Kidney (tissue), 14 donors: ENCODE data around the gene TM9SF4. TPM values are rescaled to one million over a fixed set of nuclear protein-coding genes. Genes with fewer than 3 reads are reported as not detected.
"Not testable (repeated sequence)": the region's sequence is repeated elsewhere in the genome, so short reads cannot be mapped to it uniquely, and the experiment has no call there.

ENCODE experiments used
- DNase-seq, 5 donors: peaks; one replicate each; pipeline ENCODE4 v3.0.0-alpha.2; 2013 to 2020
- FAIRE-seq: peaks from 2 replicates; lab custom pipeline; 2012; peaks lifted over from hg19 to GRCh38; lab: Jason Lieb, UNC
- H3K27ac ChIP-seq, 2 donors: one replicate each; pipeline ENCODE4 v1.7.0; 2013; ENCODE audit warnings: low read depth in 2 of 2, low read length in 2 of 2, inconsistent platforms in 1 of 2
- H3K27me3 ChIP-seq: one replicate; pipeline ENCODE4 v1.7.1; 2013; ENCODE audit warnings: low read length, inconsistent platforms; ENCODE audit not compliant: control insufficient read depth, insufficient read depth
- H3K36me3 ChIP-seq, 3 donors: one replicate each; pipeline versions ENCODE4 v1.7.0 to v1.7.1; 2013; ENCODE audit warnings: low read length in 3 of 3, control low read depth in 1 of 3, inconsistent platforms in 1 of 3; ENCODE audit not compliant: insufficient read depth in 3 of 3, control insufficient read depth in 2 of 3
- H3K4me1 ChIP-seq, 3 donors: one replicate each; pipeline versions ENCODE4 v1.7.0 to v1.7.1; 2013; ENCODE audit warnings: low read length in 3 of 3, inconsistent platforms in 1 of 3, low read depth in 1 of 3; ENCODE audit not compliant: control insufficient read depth in 2 of 3, insufficient read depth in 2 of 3
- H3K4me3 ChIP-seq, 3 donors: one replicate each; pipeline versions ENCODE4 v1.7.0 to v1.8.1; 2013; ENCODE audit warnings: low read length in 3 of 3, control low read depth in 1 of 3, inconsistent platforms in 1 of 3
- H3K9ac ChIP-seq, 3 donors: one replicate each; pipeline versions ENCODE4 v1.7.0 to v1.7.1; 2013; ENCODE audit warnings: low read length in 3 of 3, control low read depth in 1 of 3, inconsistent platforms in 1 of 3
- H3K9me3 ChIP-seq, 3 donors: one replicate each; pipeline versions ENCODE4 v1.7.0 to v1.7.1; 2013; ENCODE audit warnings: low read length in 3 of 3, control low read depth in 1 of 3, inconsistent platforms in 1 of 3; ENCODE audit not compliant: control insufficient read depth in 2 of 3, insufficient read depth in 1 of 3
- intact Hi-C: fragments of 100-400 bp; cut with DNase I; formaldehyde crosslinking; loops from one replicate; pipeline ENCODE4 v1.11.1; 2022
- polyA plus RNA-seq: library from polyadenylated mRNA; stranded (reverse); fragments of 350-450 nt; fragmentation: Illumina TruSeq; extraction: RNeasy Lipid Tissue Mini Kit (QIAGEN cat#74804); gene quantifications from one replicate; pipeline ENCODE4 v1.2.3, GENCODE V29; 2014; ENCODE audit warnings: low read depth, low replicate concordance; ENCODE audit not compliant: insufficient read depth
- total RNA-seq: library from RNA; stranded (reverse); fragmentation: NEBNext Ultra II Directional; extraction: Animal tissue kit (Norgen Biotek cat#: 25700); gene quantifications from one replicate; pipeline ENCODE4 v1.2.1, GENCODE V29; 2021
- TF ChIP-seq, protein P1 (sequence below): IDR thresholded peaks from 3 replicates; pipeline ENCODE4 v1.5.1; 2012; ENCODE audit warnings: mild to moderate bottlenecking, moderate library complexity, borderline replicate concordance; ENCODE audit not compliant: insufficient read depth; ENCODE audit errors: extremely low read depth
- donor health status: control.
- donor health status: control.
- donor health status: control.
- donor health status: control.
- donor health status: control.
- donor health status: DM: yes; HTN: yes; CAD: no.
- donor health status: Normal renal cell carcinoma (clear cell type).

TM9SF4 gene
- total and polyA plus RNA-seq, 2 donors from 2014 or later, result 26.3 to 52.0 TPM

DNA sequence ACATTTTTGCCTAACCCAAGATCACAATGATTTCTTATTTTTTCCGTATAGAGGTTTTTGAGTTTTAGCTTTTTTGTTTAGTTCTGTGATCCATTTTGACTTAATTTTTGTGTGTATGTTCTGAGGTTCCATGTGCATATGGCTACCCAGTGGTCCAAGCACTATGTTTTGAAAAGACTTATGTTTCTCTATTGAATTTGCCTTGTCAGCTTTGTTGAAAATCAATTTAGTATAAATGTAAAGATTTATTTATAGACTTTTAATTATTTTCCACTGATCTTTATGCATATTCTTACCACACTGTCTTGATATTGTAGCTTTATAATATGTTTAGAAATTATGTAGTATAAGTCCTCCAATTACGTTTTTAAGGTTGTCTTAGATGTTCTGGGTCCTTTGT lies 10.2 kb downstream of the TM9SF4 start:
- FAIRE-seq (no peak), DNase-seq (no peak)
- no peaks in the 10 kb centered on the region for H3K9me3 ChIP-seq
- no peak overlapping the region for H3K27ac ChIP-seq
- peaks cover 0 to 6% (median 3%) of the 10 kb centered on the region in 3 donors for H3K4me1 ChIP-seq
- H3K36me3 ChIP-seq, result peaks cover 0 to 3% (median 0%) of the 10 kb centered on the region in 3 donors
- no peak overlapping the region for H3K9ac ChIP-seq
- no peaks in the 10 kb centered on the region for H3K27me3 ChIP-seq
- intact Hi-C loops, result no loop called here
- TF ChIP-seq, protein P1, sequence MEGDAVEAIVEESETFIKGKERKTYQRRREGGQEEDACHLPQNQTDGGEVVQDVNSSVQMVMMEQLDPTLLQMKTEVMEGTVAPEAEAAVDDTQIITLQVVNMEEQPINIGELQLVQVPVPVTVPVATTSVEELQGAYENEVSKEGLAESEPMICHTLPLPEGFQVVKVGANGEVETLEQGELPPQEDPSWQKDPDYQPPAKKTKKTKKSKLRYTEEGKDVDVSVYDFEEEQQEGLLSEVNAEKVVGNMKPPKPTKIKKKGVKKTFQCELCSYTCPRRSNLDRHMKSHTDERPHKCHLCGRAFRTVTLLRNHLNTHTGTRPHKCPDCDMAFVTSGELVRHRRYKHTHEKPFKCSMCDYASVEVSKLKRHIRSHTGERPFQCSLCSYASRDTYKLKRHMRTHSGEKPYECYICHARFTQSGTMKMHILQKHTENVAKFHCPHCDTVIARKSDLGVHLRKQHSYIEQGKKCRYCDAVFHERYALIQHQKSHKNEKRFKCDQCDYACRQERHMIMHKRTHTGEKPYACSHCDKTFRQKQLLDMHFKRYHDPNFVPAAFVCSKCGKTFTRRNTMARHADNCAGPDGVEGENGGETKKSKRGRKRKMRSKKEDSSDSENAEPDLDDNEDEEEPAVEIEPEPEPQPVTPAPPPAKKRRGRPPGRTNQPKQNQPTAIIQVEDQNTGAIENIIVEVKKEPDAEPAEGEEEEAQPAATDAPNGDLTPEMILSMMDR, result no peak
- no peak overlapping the region for H3K4me3 ChIP-seq

DNA sequence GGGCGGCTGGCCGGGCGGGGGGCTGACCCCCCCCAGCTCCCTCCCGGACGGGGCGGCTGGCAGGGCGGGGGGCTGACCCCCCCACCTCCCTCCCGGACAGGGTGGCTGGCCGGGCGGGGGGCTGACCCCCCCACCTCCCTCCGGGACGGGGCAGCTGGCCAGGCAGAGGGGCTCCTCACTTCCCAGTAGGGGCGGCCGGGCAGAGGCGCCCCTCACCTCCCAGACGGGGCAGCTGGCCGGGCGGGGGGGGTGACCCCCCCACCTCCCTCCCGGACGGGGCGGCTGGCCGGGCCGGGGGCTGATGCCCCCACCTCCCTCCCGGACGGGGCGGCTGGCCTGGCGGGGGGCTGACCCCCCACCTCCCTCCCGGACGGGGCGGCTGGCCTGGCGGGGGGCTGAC lies 12.4 kb downstream of the TM9SF4 start:
- DNase-seq, H3K27me3 ChIP-seq, H3K4me1 ChIP-seq, H3K36me3 ChIP-seq, H3K9me3 ChIP-seq, H3K9ac ChIP-seq, FAIRE-seq, H3K27ac ChIP-seq, intact Hi-C loops, H3K4me3 ChIP-seq: not testable (repeated sequence)

DNA sequence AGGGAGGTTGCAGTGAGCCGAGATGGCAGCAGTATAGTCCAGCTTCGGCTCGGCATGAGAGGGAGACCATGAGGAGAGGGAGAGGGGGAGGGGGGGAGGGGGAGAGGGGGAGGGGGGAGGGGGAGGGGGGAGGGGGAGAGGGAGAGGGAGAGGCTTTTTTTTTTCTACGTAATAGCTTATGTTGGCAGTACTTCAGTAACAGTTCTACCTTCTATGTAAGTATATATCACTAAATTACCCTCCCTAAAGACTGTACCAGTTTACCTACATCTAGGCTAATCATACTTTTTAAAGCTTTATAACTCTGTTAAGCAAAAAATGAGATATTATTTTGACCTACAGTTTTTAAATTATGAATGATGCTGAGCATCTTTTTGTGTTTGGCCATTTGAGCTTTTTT lies 13.6 kb downstream of the TM9SF4 start:
- no peak for FAIRE-seq
- no peak overlapping the region for H3K27ac ChIP-seq
- TF ChIP-seq, protein P1, result no peak
- peaks cover 0 to 7% (median 3%) of the 10 kb centered on the region in 3 donors for H3K4me1 ChIP-seq
- no peak overlapping the region for H3K9ac ChIP-seq
- no peak for DNase-seq
- H3K9me3 ChIP-seq, result no peaks in the 10 kb centered on the region
- H3K36me3 ChIP-seq, result peaks cover 0 to 3% (median 0%) of the 10 kb centered on the region in 3 donors
- no peak overlapping the region for H3K4me3 ChIP-seq
- H3K27me3 ChIP-seq, result no peaks in the 10 kb centered on the region
- intact Hi-C loops, result no loop called here

DNA sequence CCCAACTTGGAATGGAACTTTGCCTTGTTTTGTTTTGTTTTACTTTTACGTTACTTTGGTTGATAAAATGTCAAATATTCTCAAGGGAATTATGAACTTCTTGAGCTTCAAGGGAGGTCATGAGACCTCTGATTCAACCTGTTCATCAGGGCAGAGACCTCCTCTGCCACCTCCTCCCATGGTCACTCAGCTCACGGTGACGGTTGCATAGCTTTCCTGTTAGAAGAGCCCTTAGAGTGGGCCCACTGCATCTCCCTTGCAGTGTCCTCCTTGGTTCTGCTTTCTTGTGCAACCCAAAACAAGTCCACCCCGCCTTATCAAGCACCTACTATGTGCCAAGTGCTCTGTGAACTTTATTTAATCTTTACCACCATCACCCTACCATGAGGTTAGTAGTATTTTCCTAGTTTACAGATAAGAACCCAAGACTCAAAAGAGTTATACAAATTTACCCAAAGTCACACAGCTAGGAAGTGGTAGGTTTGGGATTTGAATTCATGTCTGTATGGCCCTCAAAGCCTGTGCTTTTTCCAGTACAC lies 15.5 kb downstream of the TM9SF4 start:
- no peaks in the 10 kb centered on the region for H3K9me3 ChIP-seq
- DNase-seq, result no peak
- FAIRE-seq, result no peak
- H3K36me3 ChIP-seq, result peaks cover 0 to 3% (median 0%) of the 10 kb centered on the region in 3 donors
- TF ChIP-seq, protein P1, result no peak
- no peaks in the 10 kb centered on the region for H3K27me3 ChIP-seq
- no peak overlapping the region for H3K27ac ChIP-seq
- intact Hi-C loops, result no loop called here
- H3K9ac ChIP-seq, result no peak overlapping the region
- H3K4me3 ChIP-seq, result no peak overlapping the region
- H3K4me1 ChIP-seq, result peaks cover 0 to 9% (median 3%) of the 10 kb centered on the region in 3 donors
